MM.1S (cell line): ENCODE data around the gene OSBPL10.

Experiments
- EZH2 ChIP-seq: fragments of 300-600 bp; sonication (generic); optimal IDR thresholded peaks from 2 replicates; pipeline ENCODE3; 2017; ENCODE audit warnings: low read depth, mild to moderate bottlenecking, antibody characterized with exemption, low read length, mixed read lengths
- EZH2phosphoT487 ChIP-seq: fragments of 300-600 bp; sonication (generic); IDR thresholded peaks from 2 replicates; pipeline ENCODE4 v1.6.1; 2018; ENCODE audit warnings: antibody characterized with exemption, low read length
- TF ChIP-seq, protein P1 (sequence below): fragments of 300-600 bp; sonication (generic); IDR thresholded peaks from 2 replicates; pipeline ENCODE4 v1.5.1; 2016; ENCODE audit warnings: antibody characterized with exemption, low read length, mixed read lengths

DNA sequence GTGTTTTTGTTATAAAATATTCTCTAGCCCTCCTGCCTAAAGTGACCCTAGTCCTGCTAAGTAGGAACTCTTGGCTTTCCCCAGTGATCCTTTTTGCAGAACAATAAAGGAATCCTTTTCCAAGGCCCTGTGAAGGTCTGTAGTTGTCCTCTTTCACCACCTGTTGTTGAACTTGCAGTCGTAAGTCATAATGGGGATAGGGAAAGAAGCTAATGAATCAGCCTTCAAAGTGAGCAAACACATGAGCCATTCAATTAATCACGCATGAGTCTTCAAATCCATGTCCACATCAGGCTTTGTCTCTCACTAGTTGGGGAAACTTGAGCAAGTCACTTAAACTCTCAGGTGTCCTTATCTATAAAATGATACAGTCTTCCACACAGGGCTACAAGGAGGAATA is 28.0 kb upstream of the OSBPL10 start:
- TF ChIP-seq, protein P1, sequence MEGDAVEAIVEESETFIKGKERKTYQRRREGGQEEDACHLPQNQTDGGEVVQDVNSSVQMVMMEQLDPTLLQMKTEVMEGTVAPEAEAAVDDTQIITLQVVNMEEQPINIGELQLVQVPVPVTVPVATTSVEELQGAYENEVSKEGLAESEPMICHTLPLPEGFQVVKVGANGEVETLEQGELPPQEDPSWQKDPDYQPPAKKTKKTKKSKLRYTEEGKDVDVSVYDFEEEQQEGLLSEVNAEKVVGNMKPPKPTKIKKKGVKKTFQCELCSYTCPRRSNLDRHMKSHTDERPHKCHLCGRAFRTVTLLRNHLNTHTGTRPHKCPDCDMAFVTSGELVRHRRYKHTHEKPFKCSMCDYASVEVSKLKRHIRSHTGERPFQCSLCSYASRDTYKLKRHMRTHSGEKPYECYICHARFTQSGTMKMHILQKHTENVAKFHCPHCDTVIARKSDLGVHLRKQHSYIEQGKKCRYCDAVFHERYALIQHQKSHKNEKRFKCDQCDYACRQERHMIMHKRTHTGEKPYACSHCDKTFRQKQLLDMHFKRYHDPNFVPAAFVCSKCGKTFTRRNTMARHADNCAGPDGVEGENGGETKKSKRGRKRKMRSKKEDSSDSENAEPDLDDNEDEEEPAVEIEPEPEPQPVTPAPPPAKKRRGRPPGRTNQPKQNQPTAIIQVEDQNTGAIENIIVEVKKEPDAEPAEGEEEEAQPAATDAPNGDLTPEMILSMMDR: no peak
- TF ChIP-seq EZH2 (no peak), EZH2phosphoT487 (no peak)
